B cell (primary cell): ENCODE measurements around the gene SDSL. TPM values are rescaled to one million over a fixed set of nuclear protein-coding genes. Genes with fewer than 3 reads are reported as not detected.

Experiments
- ATAC-seq: fragments of 200-7000 bp; cut with Tn5 transposase; one replicate; pipeline ENCODE4 v1.10.0; 2021; ENCODE audit warnings: low read depth, mild to moderate bottlenecking, moderate number of reproducible peaks, moderate library complexity
- CTCF ChIA-PET: fragments of 350-600 bp; sonication (Branson Sonifier 250); formaldehyde crosslinking; loops from one replicate; lab custom pipeline; 2021; ENCODE audit warnings: antibody characterized with exemption, inconsistent platforms; lab: Charles Lee
- POLR2A ChIA-PET: fragments of 350-600 bp; sonication (Branson Sonifier 250); formaldehyde crosslinking; loops from one replicate; lab custom pipeline; 2021; ENCODE audit warnings: antibody characterized with exemption; lab: Charles Lee
- DNase-seq: peaks from one replicate; pipeline ENCODE4 v3.0.0; 2013
- H2AFZ ChIP-seq: 2 replicates; pipeline ENCODE4 v1.6.1; 2012; ENCODE audit warnings: mild to moderate bottlenecking, low read depth, low read length; ENCODE audit not compliant: insufficient read depth, poor library complexity, severe bottlenecking
- H3K27ac ChIP-seq, 2 donors: 1 replicate in 1 of 2; 2 replicates in 1 of 2; pipeline ENCODE4 v1.5.1; 2012 to 2013; ENCODE audit warnings: low read length in 2 of 2, mild to moderate bottlenecking in 2 of 2, moderate library complexity in 1 of 2
- H3K27me3 ChIP-seq, 4 experiments: fragments of 200-600 bp in 1 of 4; sonication (generic) in 1 of 4; replicated peaks in 1 of 4; 1 replicate in 2 of 4; 2 replicates in 2 of 4; pipeline versions ENCODE4 v1.6.1 to v1.7.0; 2013 to 2016; ENCODE audit warnings: low read length in 3 of 4, mild to moderate bottlenecking in 2 of 4, mixed read lengths in 1 of 4, moderate library complexity in 1 of 4; ENCODE audit not compliant: insufficient read depth in 4 of 4, control insufficient read depth in 3 of 4; ENCODE audit errors: control extremely low read depth in 1 of 4
- H3K36me3 ChIP-seq, 2 experiments: replicated peaks in 1 of 2; 1 replicate in 1 of 2; 2 replicates in 1 of 2; pipeline versions ENCODE4 v1.6.1 to v1.7.1; 2013; ENCODE audit warnings: low read length in 1 of 2; ENCODE audit not compliant: insufficient read depth in 2 of 2, control insufficient read depth in 1 of 2; ENCODE audit errors: control extremely low read depth in 1 of 2, extremely low read depth in 1 of 2
- H3K4me1 ChIP-seq, 2 donors: fragments of 200-600 bp in 1 of 2; sonication (generic) in 1 of 2; 1 replicate in 1 of 2; 2 replicates in 1 of 2; pipeline versions ENCODE4 v1.5.1 to v1.6.1; 2013 to 2017; ENCODE audit warnings: low read length in 2 of 2; ENCODE audit not compliant: control insufficient read depth in 2 of 2, insufficient read depth in 2 of 2
- H3K4me2 ChIP-seq: replicated peaks from 2 replicates; pipeline ENCODE3; 2012; ENCODE audit warnings: mild to moderate bottlenecking, low read depth, low read length; ENCODE audit not compliant: poor library complexity, severe bottlenecking
- H3K4me3 ChIP-seq, 5 experiments: fragments of 200-600 bp in 1 of 5; sonication (generic) in 1 of 5; 1 replicate in 3 of 5; 2 replicates in 2 of 5; pipeline versions ENCODE4 v1.5.1 to v1.7.0; 2011 to 2016; ENCODE audit warnings: low read length in 4 of 5, mild to moderate bottlenecking in 4 of 5, low read depth in 2 of 5, control low read depth in 1 of 5, moderate library complexity in 1 of 5; ENCODE audit not compliant: insufficient read depth in 1 of 5; ENCODE audit errors: control extremely low read depth in 1 of 5, extremely low read depth in 1 of 5
- H3K79me2 ChIP-seq: fragments of 200-600 bp; sonication (generic); one replicate; pipeline ENCODE4 v1.6.0; 2016; ENCODE audit warnings: low read length; ENCODE audit not compliant: control insufficient read depth, insufficient read depth
- H3K9ac ChIP-seq: fragments of 200-600 bp; sonication (generic); 2 replicates; pipeline ENCODE4 v1.6.1; 2017; ENCODE audit warnings: mild to moderate bottlenecking, low read length, moderate library complexity
- H3K9me3 ChIP-seq, 3 donors: one replicate each; pipeline versions ENCODE4 v1.6.1 to v1.7.1; 2013; ENCODE audit warnings: low read length in 2 of 3; ENCODE audit not compliant: control insufficient read depth in 2 of 3, insufficient read depth in 1 of 3; ENCODE audit errors: control extremely low read depth in 1 of 3
- H4K20me1 ChIP-seq: 2 replicates; pipeline ENCODE4 v1.6.0; 2012; ENCODE audit warnings: mild to moderate bottlenecking, low read length; ENCODE audit not compliant: insufficient read depth, control insufficient read depth, poor library complexity, severe bottlenecking
- H3K27ac Mint-ChIP-seq: one replicate; pipeline ENCODE4 v1.8.0; 2021; ENCODE audit warnings: mixed read lengths
- H3K27me3 Mint-ChIP-seq: one replicate; pipeline ENCODE4 v1.8.0; 2021; ENCODE audit warnings: mixed read lengths
- H3K4me1 Mint-ChIP-seq: one replicate; pipeline ENCODE4 v1.8.0; 2021; ENCODE audit warnings: mixed read lengths
- H3K4me3 Mint-ChIP-seq: one replicate; pipeline ENCODE4 v1.8.0; 2021; ENCODE audit warnings: mixed read lengths
- H3K9me3 Mint-ChIP-seq: one replicate; pipeline ENCODE4 v1.8.0; 2022; ENCODE audit warnings: mixed read lengths; ENCODE audit not compliant: insufficient read depth
- EZH2 ChIP-seq: IDR thresholded peaks from 2 replicates; pipeline ENCODE4 v1.6.1; 2012; ENCODE audit warnings: borderline replicate concordance, low read depth, mild to moderate bottlenecking, moderate library complexity, low read length; ENCODE audit not compliant: insufficient read depth, poor library complexity, severe bottlenecking
- WGBS: methylation state at CpG from one replicate; pipeline ENCODE4 v1.1.5; 2013; ENCODE audit warnings: missing lambda C conversion rate; ENCODE audit not compliant: insufficient coverage; 5-methylcytosine and 5-hydroxymethylcytosine counted together
- intact Hi-C: fragments of 100-400 bp; cut with micrococcal nuclease; formaldehyde crosslinking; loops from one replicate; pipeline ENCODE4 v1.10.0; 2022
- polyA plus RNA-seq: library from polyadenylated mRNA; depleted of rRNA; stranded (reverse); fragments of >200 nt; gene quantifications from 2 replicates; pipeline ENCODE4 v1.2.3, GENCODE V29; 2012
- total RNA-seq, 2 donors: library from RNA; stranded (reverse); fragments of 120-200 nt in 1 of 2; gene quantifications; 1 replicate in 1 of 2; 2 replicates in 1 of 2; pipeline versions ENCODE4 v1.2.3 to v1.2.4, GENCODE V29; 2013 to 2022
- TF ChIP-seq, protein P1 (sequence below): fragments of 200-600 bp; IDR thresholded peaks from one replicate; pipeline ENCODE4 v1.8.0; 2022; ENCODE audit warnings: antibody characterized with exemption, mild to moderate bottlenecking

The SDSL gene
- total and polyA plus RNA-seq, 2 donors (not counting 1 experiment from before 2014, with no cell fraction given): 0.15 to 0.64 TPM

DNA sequence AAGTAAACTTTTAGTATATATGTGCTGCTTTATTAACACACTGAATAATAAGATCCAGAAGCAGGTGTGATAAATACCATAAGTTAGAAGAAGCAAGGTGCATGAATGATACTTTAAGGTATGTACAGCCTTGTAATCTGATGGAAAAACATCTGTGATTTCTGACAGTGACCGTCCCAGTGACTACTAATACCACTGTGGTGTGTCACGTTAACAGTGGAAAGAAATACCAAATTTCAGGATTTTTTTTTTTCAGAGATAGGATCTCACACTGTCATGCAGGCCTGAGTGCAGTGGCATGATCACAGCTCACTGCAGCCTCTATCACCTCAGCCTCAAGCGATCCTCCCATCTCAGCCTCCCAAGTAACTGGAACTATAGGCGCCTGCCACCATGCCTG, 40.0 kb upstream of the SDSL start:
- no peak for ATAC-seq

DNA sequence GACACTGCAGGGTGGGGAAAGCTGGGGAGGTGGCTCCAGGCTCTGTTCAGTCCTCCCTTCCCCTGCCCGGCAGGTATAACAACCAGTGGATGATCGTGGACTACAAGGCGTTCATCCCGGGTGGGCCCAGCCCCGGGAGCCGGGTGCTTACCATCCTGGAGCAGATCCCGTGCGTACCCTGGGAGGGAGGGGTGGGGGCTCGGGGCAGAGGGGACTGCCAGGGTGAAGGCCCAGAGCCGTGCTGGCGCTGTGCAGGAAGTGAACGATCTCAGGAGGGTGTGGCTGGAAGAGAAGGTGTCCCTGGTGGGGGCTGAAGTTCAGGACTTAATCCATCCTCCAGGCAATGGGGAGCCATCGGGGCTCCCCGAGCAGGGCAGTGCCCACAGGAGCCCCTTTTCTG, 37.4 kb upstream of the SDSL start:
- POLR2A ChIA-PET: no interaction called here
- CTCF ChIA-PET: no interaction called here
- H3K4me3 ChIP-seq: no peak overlapping the region
- intact Hi-C loops: no loop called here
- H3K79me2 ChIP-seq: no peaks in the 10 kb centered on the region
- no peaks in the 10 kb centered on the region for H3K9me3 Mint-ChIP-seq
- DNase-seq: no peak
- H2AFZ ChIP-seq: no peak overlapping the region
- no peak overlapping the region for H3K4me3 Mint-ChIP-seq
- no peak for ATAC-seq
- no peak overlapping the region for H3K9ac ChIP-seq
- no peaks in the 10 kb centered on the region for H3K27me3 ChIP-seq
- TF ChIP-seq, protein P1, sequence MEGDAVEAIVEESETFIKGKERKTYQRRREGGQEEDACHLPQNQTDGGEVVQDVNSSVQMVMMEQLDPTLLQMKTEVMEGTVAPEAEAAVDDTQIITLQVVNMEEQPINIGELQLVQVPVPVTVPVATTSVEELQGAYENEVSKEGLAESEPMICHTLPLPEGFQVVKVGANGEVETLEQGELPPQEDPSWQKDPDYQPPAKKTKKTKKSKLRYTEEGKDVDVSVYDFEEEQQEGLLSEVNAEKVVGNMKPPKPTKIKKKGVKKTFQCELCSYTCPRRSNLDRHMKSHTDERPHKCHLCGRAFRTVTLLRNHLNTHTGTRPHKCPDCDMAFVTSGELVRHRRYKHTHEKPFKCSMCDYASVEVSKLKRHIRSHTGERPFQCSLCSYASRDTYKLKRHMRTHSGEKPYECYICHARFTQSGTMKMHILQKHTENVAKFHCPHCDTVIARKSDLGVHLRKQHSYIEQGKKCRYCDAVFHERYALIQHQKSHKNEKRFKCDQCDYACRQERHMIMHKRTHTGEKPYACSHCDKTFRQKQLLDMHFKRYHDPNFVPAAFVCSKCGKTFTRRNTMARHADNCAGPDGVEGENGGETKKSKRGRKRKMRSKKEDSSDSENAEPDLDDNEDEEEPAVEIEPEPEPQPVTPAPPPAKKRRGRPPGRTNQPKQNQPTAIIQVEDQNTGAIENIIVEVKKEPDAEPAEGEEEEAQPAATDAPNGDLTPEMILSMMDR: no peak
- TF ChIP-seq EZH2: no peak
- H3K27ac Mint-ChIP-seq: no peak overlapping the region
- peaks cover 0 to 11% of the 10 kb centered on the region in 2 experiments for H3K36me3 ChIP-seq
- H3K27me3 Mint-ChIP-seq: no peaks in the 10 kb centered on the region
- no peak overlapping the region for H3K27ac ChIP-seq
- H4K20me1 ChIP-seq: no peaks in the 10 kb centered on the region
- H3K9me3 ChIP-seq: no peaks in the 10 kb centered on the region
- no peak overlapping the region for H3K4me2 ChIP-seq
- H3K4me1 ChIP-seq: no peaks in the 10 kb centered on the region
- no peaks in the 10 kb centered on the region for H3K4me1 Mint-ChIP-seq
- WGBS: 91% methylated on average over 11 of the region's 14 CpGs

More for the DNA sequence above, 40.0 kb upstream of the SDSL start:
- POLR2A ChIA-PET: no interaction called here
- no peaks in the 10 kb centered on the region for H3K4me1 Mint-ChIP-seq
- H3K4me1 ChIP-seq: no peaks in the 10 kb centered on the region
- intact Hi-C loops: no loop called here
- H3K4me2 ChIP-seq: no peak overlapping the region
- H3K4me3 Mint-ChIP-seq: no peak overlapping the region
- no peaks in the 10 kb centered on the region for H3K79me2 ChIP-seq
- H4K20me1 ChIP-seq: no peaks in the 10 kb centered on the region
- no peak overlapping the region for H3K27ac ChIP-seq
- no peaks in the 10 kb centered on the region for H3K9me3 ChIP-seq
- DNase-seq: no peak
- no peak overlapping the region for H3K4me3 ChIP-seq
- H3K27ac Mint-ChIP-seq: no peak overlapping the region
- WGBS: 100% methylated on average over 2 of the region's 4 CpGs
- no peaks in the 10 kb centered on the region for H3K27me3 ChIP-seq
- H3K9ac ChIP-seq: no peak overlapping the region
- H3K9me3 Mint-ChIP-seq: no peaks in the 10 kb centered on the region
- H3K27me3 Mint-ChIP-seq: no peaks in the 10 kb centered on the region
- CTCF ChIA-PET: no interaction called here
- H3K36me3 ChIP-seq: peaks cover 0 to 8% of the 10 kb centered on the region in 2 experiments
- no peak overlapping the region for H2AFZ ChIP-seq
- TF ChIP-seq, protein P1: no peak
- no peak for TF ChIP-seq EZH2
